H1 (cell line): Measurements from ENCODE around the gene ZNFX1. TPM values are rescaled to one million over a fixed set of nuclear protein-coding genes. Genes with fewer than 3 reads are reported as not detected.

ENCODE experiments used
- ASH2L ChIP-seq: fragments of 200-600, 300-600 bp; sonication (generic); IDR thresholded peaks from one replicate; pipeline ENCODE4 v1.7.1; 2017; ENCODE audit warnings: low read length
- BRCA1 ChIP-seq: IDR thresholded peaks from 2 replicates; pipeline ENCODE4 v1.6.1; 2012; ENCODE audit warnings: low read depth, low read length, improper control_type of control experiment
- CEBPB ChIP-seq: IDR thresholded peaks from 2 replicates; pipeline ENCODE4 v1.6.1; 2012; ENCODE audit warnings: low read depth, low read length
- CHD1 ChIP-seq: IDR thresholded peaks from 2 replicates; pipeline ENCODE4 v1.6.1; 2012; ENCODE audit warnings: low read depth, low read length, improper control_type of control experiment
- CREB1 ChIP-seq: IDR thresholded peaks from 2 replicates; pipeline ENCODE4 v1.6.1; 2012; ENCODE audit warnings: inconsistent platforms
- EGR1 ChIP-seq: IDR thresholded peaks from 2 replicates; pipeline ENCODE4 v1.6.1; 2011; ENCODE audit warnings: low read depth, low read length, borderline replicate concordance
- FOSL1 ChIP-seq: IDR thresholded peaks from 2 replicates; pipeline ENCODE4 v1.6.1; 2011; ENCODE audit warnings: mild to moderate bottlenecking, low read depth, low read length, moderate library complexity; ENCODE audit not compliant: insufficient read depth
- JUND ChIP-seq: IDR thresholded peaks from 2 replicates; pipeline ENCODE4 v1.6.1; 2011; ENCODE audit warnings: mild to moderate bottlenecking, improper control_type of control experiment, low read length
- KDM1A ChIP-seq: fragments of 200-600, 300-600 bp; sonication (generic); IDR thresholded peaks from 2 replicates; pipeline ENCODE4 v1.7.1; 2016; ENCODE audit warnings: mild to moderate bottlenecking, low read length, borderline replicate concordance
- NRF1 ChIP-seq: IDR thresholded peaks from 2 replicates; pipeline ENCODE4 v1.6.1; 2011; ENCODE audit warnings: mild to moderate bottlenecking, low read depth, low read length, improper control_type of control experiment
- PHF8 ChIP-seq: fragments of 200-600 bp; sonication (generic); conservative IDR thresholded peaks from 2 replicates; pipeline ENCODE4 v1.7.1; 2012; ENCODE audit warnings: low read depth, mild to moderate bottlenecking, inconsistent platforms, low read length, moderate library complexity
- POLR2A ChIP-seq, 2 experiments: IDR thresholded peaks; 1 replicate in 1 of 2; 2 replicates in 1 of 2; pipeline ENCODE4 v1.6.1; 2011; ENCODE audit warnings: low read depth in 2 of 2, low read length in 2 of 2, mild to moderate bottlenecking in 2 of 2; ENCODE audit errors: control extremely low read depth in 1 of 2
- POLR2AphosphoS5 ChIP-seq: IDR thresholded peaks from 2 replicates; pipeline ENCODE4 v1.6.1; 2011; ENCODE audit warnings: low read depth, low read length
- RAD21 ChIP-seq, 2 experiments: IDR thresholded peaks in 1 of 2; conservative IDR thresholded peaks in 1 of 2; 2 replicates each; pipeline ENCODE4 v1.6.1; 2011; ENCODE audit warnings: low read depth in 2 of 2, low read length in 2 of 2, improper control_type of control experiment in 1 of 2, inconsistent platforms in 1 of 2, mild to moderate bottlenecking in 1 of 2, moderate library complexity in 1 of 2
- RXRA ChIP-seq: IDR thresholded peaks from 2 replicates; pipeline ENCODE4 v1.6.1; 2011; ENCODE audit warnings: low read depth, mild to moderate bottlenecking, low read length, moderate library complexity; ENCODE audit not compliant: insufficient read depth
- SP4 ChIP-seq: IDR thresholded peaks from 2 replicates; pipeline ENCODE4 v1.6.1; 2012; ENCODE audit warnings: low read length, inconsistent platforms
- TAF7 ChIP-seq: optimal IDR thresholded peaks from 2 replicates; pipeline ENCODE3; 2011; ENCODE audit warnings: low read depth, mild to moderate bottlenecking, inconsistent platforms, low read length, moderate library complexity, borderline replicate concordance
- TBP ChIP-seq: IDR thresholded peaks from 2 replicates; pipeline ENCODE4 v1.6.1; 2011; ENCODE audit warnings: low read depth, low read length, improper control_type of control experiment
- ZNF274 ChIP-seq: IDR thresholded peaks from 2 replicates; pipeline ENCODE4 v1.7.0; 2012; ENCODE audit warnings: low read length, borderline replicate concordance; ENCODE audit errors: extremely low read depth
- polyA plus RNA-seq, 7 experiments: library from polyadenylated mRNA; depleted of rRNA in 3 of 7; stranded (reverse) in 5 of 7; unstranded in 2 of 7; fragments of >200 nt in 5 of 7; fragments of 200-250 nt in 2 of 7; gene quantifications; 1 replicate in 5 of 7; 2 replicates in 1 of 7; 4 replicates in 1 of 7; pipeline versions ENCODE4 v1.2.1 to v1.2.3, GENCODE V29; 2011 to 2013; ENCODE audit warnings: missing spikeins in 2 of 7, mixed read lengths in 2 of 7
- total RNA-seq: library from RNA; stranded (reverse); fragmentation: NEBNext Ultra II Directional; extraction: Animal tissue kit (Norgen Biotek cat#: 25700); gene quantifications from 2 replicates; pipeline ENCODE4 v1.2.1, GENCODE V29; 2021
- TF ChIP-seq, protein P1 (sequence below), 3 experiments: IDR thresholded peaks; 1 replicate in 2 of 3; 2 replicates in 1 of 3; pipeline versions ENCODE4 v1.5.1 to v1.6.1; 2011; ENCODE audit warnings: low read length in 3 of 3, mild to moderate bottlenecking in 3 of 3, inconsistent platforms in 2 of 3, low read depth in 1 of 3, moderate library complexity in 1 of 3; ENCODE audit not compliant: insufficient read depth in 1 of 3; ENCODE audit errors: control extremely low read depth in 1 of 3
- TF ChIP-seq, protein P2 (sequence below): IDR thresholded peaks from 2 replicates; pipeline ENCODE4 v1.6.1; 2012; ENCODE audit warnings: inconsistent platforms

Gene ZNFX1
- total and polyA plus RNA-seq, 2 of the 8 experiments (the other 6 are each of a cell fraction or from before 2014, with no cell fraction given) = 3.1 to 11.3 TPM

DNA sequence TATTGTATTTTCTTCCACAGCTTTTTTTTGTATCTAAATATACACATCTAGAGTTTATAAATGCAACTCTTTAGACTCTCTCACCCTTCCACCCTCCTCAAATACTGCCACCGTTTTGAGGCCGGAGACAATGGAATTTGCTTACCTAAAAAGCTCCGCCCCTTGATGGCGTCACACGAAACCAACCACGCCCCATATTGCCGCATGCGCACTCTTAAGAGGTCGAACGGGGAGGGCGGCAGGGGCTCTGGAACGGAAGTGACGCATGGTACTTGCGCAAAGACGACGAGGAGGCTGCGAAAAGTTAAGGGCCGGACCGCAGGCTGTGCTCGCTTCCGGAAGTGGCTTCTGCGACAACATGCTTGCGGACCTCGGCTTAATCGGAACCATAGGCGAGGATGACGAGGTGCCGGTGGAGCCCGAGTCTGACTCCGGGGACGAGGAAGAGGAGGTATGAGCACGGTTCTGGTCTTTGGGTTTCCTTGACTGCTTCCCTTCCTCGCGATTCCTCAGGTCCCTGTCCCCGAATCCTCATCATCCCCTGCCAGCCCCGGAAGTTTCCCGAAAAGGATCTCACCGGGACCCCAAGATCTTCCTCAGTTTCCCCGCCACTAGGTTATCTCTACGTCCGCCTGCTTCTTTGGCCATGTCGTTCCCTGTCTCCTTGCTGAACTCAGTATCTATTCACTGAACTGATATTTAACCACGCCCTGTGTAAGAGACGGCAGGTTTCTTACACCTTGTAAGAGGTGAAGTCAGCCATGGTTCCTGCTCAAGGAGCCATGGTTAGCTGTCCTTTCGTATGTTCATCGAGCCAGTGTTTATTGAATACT lies 58.5 kb downstream of the ZNFX1 start, which contains the start of gene DDX27 (continued):
- TF ChIP-seq FOSL1 (no peak), TAF7 (peak; percentile 95), ASH2L (peak; percentile 75), POLR2A (IDR thresholded peaks at IDR 0.05; ENCODE audit: control extremely low read depth in 1 of 2, low read depth in 2 of 2, low read length in 2 of 2) (peak; percentile 71 to 94), ZNF274 (no peak), NRF1 (peak; percentile 52), KDM1A (no peak), EGR1 (no peak), CHD1 (no peak; the same call in 1 of the 2 replicates), POLR2AphosphoS5 (peak; percentile 86; the same call in 1 of the 2 replicates), JUND (0 out of 2 replicates have a peak, but pooled peaks have one; percentile 24), RAD21 (IDR thresholded peaks at IDR 0.05 in 1 of 2, conservative IDR thresholded peaks at IDR 0.05 in 1 of 2; ENCODE audit: low read depth in 2 of 2, low read length in 2 of 2) (no peak), RXRA (no peak), SP4 (no peak), TBP (peak; percentile 92), CREB1 (peak; percentile 94), PHF8 (peak; percentile 72), CEBPB (peak; percentile 95), BRCA1 (no peak)
- TF ChIP-seq, protein P1, sequence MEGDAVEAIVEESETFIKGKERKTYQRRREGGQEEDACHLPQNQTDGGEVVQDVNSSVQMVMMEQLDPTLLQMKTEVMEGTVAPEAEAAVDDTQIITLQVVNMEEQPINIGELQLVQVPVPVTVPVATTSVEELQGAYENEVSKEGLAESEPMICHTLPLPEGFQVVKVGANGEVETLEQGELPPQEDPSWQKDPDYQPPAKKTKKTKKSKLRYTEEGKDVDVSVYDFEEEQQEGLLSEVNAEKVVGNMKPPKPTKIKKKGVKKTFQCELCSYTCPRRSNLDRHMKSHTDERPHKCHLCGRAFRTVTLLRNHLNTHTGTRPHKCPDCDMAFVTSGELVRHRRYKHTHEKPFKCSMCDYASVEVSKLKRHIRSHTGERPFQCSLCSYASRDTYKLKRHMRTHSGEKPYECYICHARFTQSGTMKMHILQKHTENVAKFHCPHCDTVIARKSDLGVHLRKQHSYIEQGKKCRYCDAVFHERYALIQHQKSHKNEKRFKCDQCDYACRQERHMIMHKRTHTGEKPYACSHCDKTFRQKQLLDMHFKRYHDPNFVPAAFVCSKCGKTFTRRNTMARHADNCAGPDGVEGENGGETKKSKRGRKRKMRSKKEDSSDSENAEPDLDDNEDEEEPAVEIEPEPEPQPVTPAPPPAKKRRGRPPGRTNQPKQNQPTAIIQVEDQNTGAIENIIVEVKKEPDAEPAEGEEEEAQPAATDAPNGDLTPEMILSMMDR (IDR thresholded peaks at IDR 0.05; ENCODE audit: control extremely low read depth in 1 of 3, insufficient read depth in 1 of 3, low read depth in 1 of 3, low read length in 3 of 3) = no peak
- TF ChIP-seq, protein P2, sequence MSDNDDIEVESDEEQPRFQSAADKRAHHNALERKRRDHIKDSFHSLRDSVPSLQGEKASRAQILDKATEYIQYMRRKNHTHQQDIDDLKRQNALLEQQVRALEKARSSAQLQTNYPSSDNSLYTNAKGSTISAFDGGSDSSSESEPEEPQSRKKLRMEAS = peak; percentile 83
